Esophagus muscularis mucosa (tissue), 3 donors: ENCODE measurements around the gene MSH3.

Experiments
- POLR2A ChIP-seq: fragments of 450-650 bp; IDR thresholded peaks from one replicate; pipeline ENCODE4 v1.6.1; 2017; ENCODE audit warnings: antibody characterized with exemption, moderate library complexity, mild to moderate bottlenecking, low read depth
- POLR2AphosphoS5 ChIP-seq, 2 donors: sonication (generic); formaldehyde crosslinking; IDR thresholded peaks; one replicate each; pipeline ENCODE4 v1.6.1; 2017; ENCODE audit warnings: antibody characterized with exemption in 2 of 2
- TF ChIP-seq, protein P1 (sequence below), 3 experiments: fragments of 200-600 bp in 2 of 3; fragments of 450-650 bp in 1 of 3; sonication (generic) in 2 of 3; IDR thresholded peaks; one replicate each; pipeline ENCODE4 v1.5.1; 2017 to 2019; ENCODE audit warnings: antibody characterized with exemption in 3 of 3, mild to moderate bottlenecking in 2 of 3, moderate library complexity in 1 of 3

DNA sequence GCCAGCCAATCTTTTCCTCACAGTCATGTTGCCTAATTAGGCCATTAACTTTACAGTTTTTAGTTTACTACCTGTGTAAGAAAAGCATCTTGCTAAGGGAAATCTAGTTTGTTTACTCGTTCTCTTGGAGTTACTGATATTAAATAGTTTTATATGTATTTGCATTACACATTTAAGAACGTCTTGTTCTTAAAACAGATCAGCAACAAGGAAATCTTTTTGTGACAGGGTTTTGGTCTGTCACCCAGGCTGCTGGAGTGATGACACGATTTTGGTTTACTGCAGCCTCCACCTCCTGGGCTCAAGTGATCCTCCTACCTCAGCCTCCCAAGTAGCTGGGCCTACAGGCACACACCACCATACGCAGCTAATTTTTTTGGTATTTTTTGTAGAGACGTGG lies 29.2 kb upstream of the MSH3 start:
- TF ChIP-seq, protein P1, sequence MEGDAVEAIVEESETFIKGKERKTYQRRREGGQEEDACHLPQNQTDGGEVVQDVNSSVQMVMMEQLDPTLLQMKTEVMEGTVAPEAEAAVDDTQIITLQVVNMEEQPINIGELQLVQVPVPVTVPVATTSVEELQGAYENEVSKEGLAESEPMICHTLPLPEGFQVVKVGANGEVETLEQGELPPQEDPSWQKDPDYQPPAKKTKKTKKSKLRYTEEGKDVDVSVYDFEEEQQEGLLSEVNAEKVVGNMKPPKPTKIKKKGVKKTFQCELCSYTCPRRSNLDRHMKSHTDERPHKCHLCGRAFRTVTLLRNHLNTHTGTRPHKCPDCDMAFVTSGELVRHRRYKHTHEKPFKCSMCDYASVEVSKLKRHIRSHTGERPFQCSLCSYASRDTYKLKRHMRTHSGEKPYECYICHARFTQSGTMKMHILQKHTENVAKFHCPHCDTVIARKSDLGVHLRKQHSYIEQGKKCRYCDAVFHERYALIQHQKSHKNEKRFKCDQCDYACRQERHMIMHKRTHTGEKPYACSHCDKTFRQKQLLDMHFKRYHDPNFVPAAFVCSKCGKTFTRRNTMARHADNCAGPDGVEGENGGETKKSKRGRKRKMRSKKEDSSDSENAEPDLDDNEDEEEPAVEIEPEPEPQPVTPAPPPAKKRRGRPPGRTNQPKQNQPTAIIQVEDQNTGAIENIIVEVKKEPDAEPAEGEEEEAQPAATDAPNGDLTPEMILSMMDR (IDR thresholded peaks at IDR 0.05) = no peak
- TF ChIP-seq POLR2A (no peak), POLR2AphosphoS5 (IDR thresholded peaks at IDR 0.05) (no peak)
